IMR-90 (cell line): ENCODE results near the gene CEP170. TPM values are rescaled to one million over a fixed set of nuclear protein-coding genes. Genes with fewer than 3 reads are reported as not detected.

Source experiments
- ATAC-seq: fragments of 200-7000 bp; cut with Tn5 transposase; 2 replicates; pipeline ENCODE4 v1.9.1; 2020; ENCODE audit warnings: low read depth, mild to moderate bottlenecking, moderate library complexity
- BruUV-seq: library from RNA; stranded (reverse); fragments of 400-500 nt; replicated peaks from 2 replicates; lab custom pipeline; 2021; lab: Mats Ljungman, UMichigan
- CTCF ChIA-PET: fragments of 300-600 bp; formaldehyde crosslinking; extraction: SDS; loops from one replicate; lab custom pipeline; 2021; ENCODE audit warnings: antibody characterized with exemption; lab: Yijun Ruan, JAX
- POLR2A ChIA-PET: fragments of 300-600 bp; sonication (Branson Sonifier 250); formaldehyde crosslinking; loops from one replicate; lab custom pipeline; 2022; ENCODE audit warnings: antibody characterized with exemption; ENCODE audit not compliant: unreplicated experiment; lab: Charles Lee
- DNase-seq: peaks from one replicate; pipeline ENCODE4 v3.0.0; 2013
- H2AFZ ChIP-seq: replicated peaks from 2 replicates; pipeline ENCODE3; 2013; ENCODE audit warnings: low read length, mild to moderate bottlenecking; ENCODE audit not compliant: poor library complexity
- H2AK5ac ChIP-seq: 2 replicates; pipeline ENCODE4 v1.6.1; 2013; ENCODE audit warnings: low read depth, low read length, inconsistent platforms
- H2AK9ac ChIP-seq: replicated peaks from 2 replicates; pipeline ENCODE3; 2013; ENCODE audit warnings: mild to moderate bottlenecking, low read depth, low read length, moderate library complexity; ENCODE audit not compliant: poor library complexity
- H2BK120ac ChIP-seq: 2 replicates; pipeline ENCODE4 v1.6.1; 2013; ENCODE audit warnings: low read depth, low read length, inconsistent platforms
- H2BK15ac ChIP-seq: 3 replicates; pipeline ENCODE4 v1.6.1; 2013; ENCODE audit warnings: low read depth, low read length, inconsistent platforms
- H2BK20ac ChIP-seq: 2 replicates; pipeline ENCODE4 v1.6.1; 2013; ENCODE audit warnings: low read depth, mild to moderate bottlenecking, inconsistent platforms, low read length, moderate library complexity
- H2BK5ac ChIP-seq: 2 replicates; pipeline ENCODE4 v1.6.1; 2013; ENCODE audit warnings: mild to moderate bottlenecking, low read depth, low read length, inconsistent platforms; ENCODE audit not compliant: poor library complexity, severe bottlenecking
- H3K14ac ChIP-seq: replicated peaks from 2 replicates; pipeline ENCODE4 v1.6.1; 2013; ENCODE audit warnings: low read depth, low read length, inconsistent platforms
- H3K18ac ChIP-seq: 2 replicates; pipeline ENCODE4 v1.6.1; 2013; ENCODE audit warnings: low read depth, low read length, control low read depth
- H3K23ac ChIP-seq: 2 replicates; pipeline ENCODE4 v1.6.1; 2013; ENCODE audit warnings: low read depth, low read length, inconsistent platforms
- H3K27ac ChIP-seq: 2 replicates; pipeline ENCODE4 v1.5.1; 2013; ENCODE audit warnings: mild to moderate bottlenecking, control low read depth, low read length; ENCODE audit not compliant: insufficient read depth
- H3K27me3 ChIP-seq: 2 replicates; pipeline ENCODE4 v1.6.1; 2013; ENCODE audit warnings: low read length; ENCODE audit not compliant: control insufficient read depth, insufficient read depth
- H3K36me3 ChIP-seq: 2 replicates; pipeline ENCODE4 v1.6.1; 2013; ENCODE audit warnings: low read length, mixed read lengths; ENCODE audit not compliant: control insufficient read depth, insufficient read depth
- H3K4ac ChIP-seq: 2 replicates; pipeline ENCODE4 v1.6.1; 2013; ENCODE audit warnings: low read depth, low read length, inconsistent platforms
- H3K4me1 ChIP-seq: 2 replicates; pipeline ENCODE4 v1.6.1; 2013; ENCODE audit warnings: low read length, mixed read lengths; ENCODE audit not compliant: control insufficient read depth, insufficient read depth
- H3K4me2 ChIP-seq: 2 replicates; pipeline ENCODE4 v1.6.1; 2013; ENCODE audit warnings: low read depth, mild to moderate bottlenecking, control low read depth, low read length, moderate library complexity
- H3K4me3 ChIP-seq: 2 replicates; pipeline ENCODE4 v1.5.1; 2013; ENCODE audit warnings: low read depth, mild to moderate bottlenecking, control low read depth, low read length, moderate library complexity; ENCODE audit not compliant: insufficient read depth
- H3K56ac ChIP-seq: 2 replicates; pipeline ENCODE4 v1.6.1; 2013; ENCODE audit warnings: low read length, inconsistent platforms; ENCODE audit not compliant: insufficient read depth; ENCODE audit errors: extremely low read depth
- H3K79me1 ChIP-seq, 2 experiments: 2 replicates each; pipeline ENCODE4 v1.6.1; 2013; ENCODE audit warnings: low read length in 2 of 2, inconsistent platforms in 1 of 2, low read depth in 1 of 2
- H3K9ac ChIP-seq: 2 replicates; pipeline ENCODE4 v1.6.1; 2013; ENCODE audit warnings: low read depth, low read length, control low read depth
- H3K9me1 ChIP-seq: 2 replicates; pipeline ENCODE4 v1.6.1; 2013; ENCODE audit warnings: low read length, inconsistent platforms; ENCODE audit not compliant: insufficient read depth
- H3K9me3 ChIP-seq: 2 replicates; pipeline ENCODE4 v1.6.1; 2013; ENCODE audit warnings: low read length; ENCODE audit not compliant: control insufficient read depth, insufficient read depth
- H4K20me1 ChIP-seq: 2 replicates; pipeline ENCODE4 v1.6.1; 2013; ENCODE audit warnings: low read length, inconsistent platforms; ENCODE audit not compliant: insufficient read depth
- H4K5ac ChIP-seq: 2 replicates; pipeline ENCODE4 v1.6.1; 2013; ENCODE audit warnings: mild to moderate bottlenecking, low read depth, low read length, control low read depth
- H4K8ac ChIP-seq, 2 experiments: 2 replicates each; pipeline ENCODE4 v1.6.1; 2013; ENCODE audit warnings: low read depth in 2 of 2, low read length in 2 of 2, control low read depth in 1 of 2, inconsistent platforms in 1 of 2
- H4K91ac ChIP-seq: 2 replicates; pipeline ENCODE4 v1.6.1; 2013; ENCODE audit warnings: low read depth, low read length, inconsistent platforms; ENCODE audit not compliant: insufficient read depth
- BHLHE40 ChIP-seq: fragments of 150-350 bp; IDR thresholded peaks from 2 replicates; pipeline ENCODE4 v1.6.1; 2016; ENCODE audit warnings: mild to moderate bottlenecking, low read depth, low read length
- CEBPB ChIP-seq: IDR thresholded peaks from 2 replicates; pipeline ENCODE4 v1.6.1; 2012; ENCODE audit warnings: low read depth, low read length, improper control_type of control experiment
- CTCF ChIP-seq: conservative IDR thresholded peaks from 2 replicates; pipeline ENCODE4 v1.5.1; 2012; ENCODE audit warnings: mild to moderate bottlenecking, low read depth, low read length, improper control_type of control experiment
- MAFK ChIP-seq: IDR thresholded peaks from 2 replicates; pipeline ENCODE4 v1.6.1; 2012; ENCODE audit warnings: low read depth, low read length, improper control_type of control experiment
- POLR2A ChIP-seq: IDR thresholded peaks from 2 replicates; pipeline ENCODE4 v1.6.1; 2012; ENCODE audit warnings: mild to moderate bottlenecking, low read depth, low read length
- RAD21 ChIP-seq: IDR thresholded peaks from 2 replicates; pipeline ENCODE4 v1.6.1; 2012; ENCODE audit warnings: low read length, improper control_type of control experiment
- RCOR1 ChIP-seq: IDR thresholded peaks from 2 replicates; pipeline ENCODE4 v1.6.1; 2012; ENCODE audit warnings: mild to moderate bottlenecking, low read length, improper control_type of control experiment; ENCODE audit not compliant: insufficient replicate concordance
- SMC3 ChIP-seq: fragments of 150-350 bp; IDR thresholded peaks from 2 replicates; pipeline ENCODE4 v1.6.1; 2016; ENCODE audit warnings: low read depth, mild to moderate bottlenecking, antibody characterized with exemption, low read length, moderate library complexity
- USF2 ChIP-seq: fragments of 150-350 bp; IDR thresholded peaks from 2 replicates; pipeline ENCODE4 v1.6.1; 2017; ENCODE audit warnings: mild to moderate bottlenecking, antibody characterized with exemption, low read length, low read depth
- WGBS, 2 experiments: methylation state at CpG; one replicate each; pipeline versions ENCODE4 v1.1.5 to v1.1.7; 2013; ENCODE audit warnings: missing lambda C conversion rate in 2 of 2; ENCODE audit not compliant: insufficient read length in 1 of 2; ENCODE audit errors: extremely low coverage in 2 of 2; 5-methylcytosine and 5-hydroxymethylcytosine counted together
- dilution Hi-C: fragments of 300-500 bp; cut with HindIII; formaldehyde crosslinking; loops from one replicate; pipeline ENCODE4 v1.14.3; 2018; ENCODE audit warnings: low sequenced_read_pairs; ENCODE audit not compliant: unreplicated experiment
- in situ Hi-C: fragments of 300-500 bp; cut with MboI; formaldehyde crosslinking; loops from 3 replicates; pipeline ENCODE4 v1.14.3; 2019; ENCODE audit warnings: low sequenced_read_pairs, inconsistent platforms, mixed read lengths
- intact Hi-C: fragments of 100-400 bp; cut with micrococcal nuclease; formaldehyde crosslinking; loops from 2 replicates; pipeline ENCODE4 v1.10.0; 2022
- polyA plus RNA-seq, 3 experiments: library from polyadenylated mRNA; depleted of rRNA; stranded (reverse); fragments of >200 nt; gene quantifications; 2 replicates each; pipeline ENCODE4 v1.2.3, GENCODE V29; 2012; ENCODE audit warnings: low replicate concordance in 1 of 3
- total RNA-seq: library from RNA; depleted of rRNA; stranded (reverse); fragments of >200 nt; gene quantifications from 2 replicates; pipeline ENCODE4 v1.2.3, GENCODE V29; 2012

CEP170 gene
- total and polyA plus RNA-seq, 2 of the 4 experiments (the other 2 are of a cell fraction), result 65.8 to 151 TPM

GRCh38 chr1:243253211-243253925 lies 1.7 kb downstream of the CEP170 start (continued):
- TF ChIP-seq CTCF, result no peak

GRCh38 chr1:243251539-243251938 lies 3.5 kb downstream of the CEP170 start:
- dilution Hi-C loops, result no loop called here
- no peak overlapping the region for H2BK120ac ChIP-seq
- no peak overlapping the region for H4K5ac ChIP-seq
- peaks cover 8% of the 10 kb centered on the region for H3K4me1 ChIP-seq
- no peaks in the 10 kb centered on the region for H3K27me3 ChIP-seq
- no peak overlapping the region for H4K8ac ChIP-seq
- H3K23ac ChIP-seq, result no peak overlapping the region
- ChIA-PET CTCF (no interaction called here), POLR2A (no interaction called here)
- no peak overlapping the region for H3K56ac ChIP-seq
- no peak for TF ChIP-seq SMC3
- no peak for TF ChIP-seq RAD21
- TF ChIP-seq CEBPB, result no peak
- no peak for TF ChIP-seq BHLHE40
- TF ChIP-seq USF2, result no peak
- TF ChIP-seq MAFK, result no peak
- TF ChIP-seq POLR2A, result no peak
- TF ChIP-seq CTCF, result no peak
- TF ChIP-seq RCOR1, result no peak
- H3K9me1 ChIP-seq, result no peaks in the 10 kb centered on the region
- no peak overlapping the region for H3K14ac ChIP-seq
- no peak overlapping the region for H3K9ac ChIP-seq
- BruUV-seq, result TSS peak; percentile 2
- no peak overlapping the region for H4K91ac ChIP-seq
- no peak overlapping the region for H2BK20ac ChIP-seq
- H2BK5ac ChIP-seq, result peak overlapping the region; percentile 27
- DNase-seq (no peak), ATAC-seq (no peak)
- H3K4me3 ChIP-seq, result no peak overlapping the region
- H3K4ac ChIP-seq, result no peak overlapping the region
- in situ Hi-C loops, result no loop called here
- H2AFZ ChIP-seq, result no peak overlapping the region
- WGBS, 2 experiments, result no CpG with 5 or more reads among the region's 1 CpG
- peaks cover 0 to 15% of the 10 kb centered on the region in 2 experiments; a peak in 3 of 4 replicates for H3K79me1 ChIP-seq
- no peaks in the 10 kb centered on the region for H3K36me3 ChIP-seq
- intact Hi-C loops, result loop anchor here (5.0 kb wide), 3 partner anchors 34 to 76 kb away; no protein-coding TSS in a partner anchor
- H2AK9ac ChIP-seq, result no peak overlapping the region
- no peak overlapping the region for H3K27ac ChIP-seq
- H2AK5ac ChIP-seq, result no peak overlapping the region
- no peaks in the 10 kb centered on the region for H3K9me3 ChIP-seq
- H4K20me1 ChIP-seq, result peaks cover 44% of the 10 kb centered on the region
- H3K18ac ChIP-seq, result no peak overlapping the region
- peak overlapping the region; percentile 72; the same call in 1 of the 2 replicates for H3K4me2 ChIP-seq
- no peak overlapping the region for H2BK15ac ChIP-seq
